NCI-H2196 (cell line): ENCODE measurements around the gene ASCC1.

Source experiments
- DNase-seq: peaks from one replicate; lab custom pipeline; 2025; ENCODE audit not compliant: unreplicated experiment; lab: John Stamatoyannopoulos, UW

Gene ASCC1

GRCh38 chr10:72215611-72216549, at the start of gene ASCC1, which contains the start of gene ANAPC16:
TSS of gene ASCC1 (minus strand) at chr10:72216276. CDS start at chr10:72213298, 2,978 bp downstream.
TSS of gene ANAPC16 (plus strand) at chr10:72216012. CDS start at chr10:72223915, 7,903 bp downstream.
- DNase-seq, result peak; percentile 77

GRCh38 chr10:72265508-72265907, 49.4 kb upstream of the ASCC1 start:
- DNase-seq, result no peak

GRCh38 chr10:72264536-72264935, 48.5 kb upstream of the ASCC1 start:
- DNase-seq, result no peak

- peak; percentile 77 for DNase-seq
Measured at GRCh38 chr10:72263613-72264241, 47.7 kb upstream of the ASCC1 start.

- DNase-seq, result no peak
Measured at GRCh38 chr10:72261784-72262404, 45.8 kb upstream of the ASCC1 start.

GRCh38 chr10:72260976-72261783, 45.1 kb upstream of the ASCC1 start:
- no peak for DNase-seq

- no peak for DNase-seq
Measured at GRCh38 chr10:72260239-72260975, 44.3 kb upstream of the ASCC1 start.

GRCh38 chr10:72259491-72260238, 43.6 kb upstream of the ASCC1 start:
- no peak for DNase-seq

- DNase-seq, result no peak
Measured at GRCh38 chr10:72258617-72259016, 42.5 kb upstream of the ASCC1 start.

- no peak for DNase-seq
Measured at GRCh38 chr10:72257051-72257892, 41.2 kb upstream of the ASCC1 start.

- DNase-seq, result no peak
Measured at GRCh38 chr10:72255977-72256729, 40.1 kb upstream of the ASCC1 start.

GRCh38 chr10:72254813-72255568, 38.9 kb upstream of the ASCC1 start:
- DNase-seq, result peak; percentile 38

GRCh38 chr10:72253578-72253977, 37.5 kb upstream of the ASCC1 start:
- no peak for DNase-seq

GRCh38 chr10:72252972-72253371, 36.9 kb upstream of the ASCC1 start:
- no peak for DNase-seq

GRCh38 chr10:72251635-72252034, 35.6 kb upstream of the ASCC1 start:
- no peak for DNase-seq

GRCh38 chr10:72250666-72251065, 34.6 kb upstream of the ASCC1 start:
- no peak for DNase-seq
